Cardiac septum (tissue), 1 donor: ENCODE measurements around the gene OR2K2. TPM values are rescaled to one million over a fixed set of nuclear protein-coding genes. Genes with fewer than 3 reads are reported as not detected.
"Not testable (repeated sequence)": the region's sequence is repeated elsewhere in the genome, so short reads cannot be mapped to it uniquely, and the experiment has no call there.

Experiments
- DNase-seq: peaks from one replicate; pipeline ENCODE4 v3.0.0-alpha.2; 2020; ENCODE audit warnings: low spot score
- intact Hi-C: fragments of 100-400 bp; cut with DNase I; formaldehyde crosslinking; loops from one replicate; pipeline ENCODE4 v1.14.0; 2022
- long read RNA-seq: library from polyadenylated mRNA; unstranded; transcript quantifications from one replicate; pipeline ENCODE4 v2.0.0, GENCODE V29; 2021
- total RNA-seq: library from RNA; stranded (reverse); fragmentation: NEBNext Ultra II Directional; extraction: Animal tissue kit (Norgen Biotek cat#: 25700); gene quantifications from one replicate; pipeline ENCODE4 v1.2.1, GENCODE V29; 2021
- donor health status: DM: no; HTN: no; CAD: no.

OR2K2 gene
- total RNA-seq = not detected
- long read RNA-seq = 0 reads

GRCh38 chr9:111330124-111330523, at the start of gene OR2K2:
OR2K2 (minus strand) TSS chr9:111330224; CDS start chr9:111328433, 1,791 bp downstream.
- intact Hi-C loops = loop anchor here (10.0 kb wide), 1 partner anchor 55 kb away; no protein-coding TSS in a partner anchor
- DNase-seq = no peak

GRCh38 chr9:111375817-111376564, 46.0 kb upstream of the OR2K2 start:
- no peak for DNase-seq
- intact Hi-C loops = no loop called here

- DNase-seq = no peak
- intact Hi-C loops = no loop called here
These were observed 45.0 kb upstream of the OR2K2 start for GRCh38 chr9:111375062-111375461.

- intact Hi-C loops = no loop called here
- DNase-seq = no peak
These were observed 42.3 kb upstream of the OR2K2 start for GRCh38 chr9:111372297-111372696.

- no peak for DNase-seq
- intact Hi-C loops = no loop called here
These were observed 37.0 kb upstream of the OR2K2 start for GRCh38 chr9:111366978-111367377.

- intact Hi-C loops = no loop called here
- no peak for DNase-seq
These were observed 32.5 kb upstream of the OR2K2 start for GRCh38 chr9:111362526-111362925.

GRCh38 chr9:111360881-111361280, 30.9 kb upstream of the OR2K2 start:
- intact Hi-C loops = no loop called here

GRCh38 chr9:111356481-111357244, 26.6 kb upstream of the OR2K2 start:
- intact Hi-C loops = no loop called here
- DNase-seq = no peak

More at GRCh38 chr9:111360881-111361280, 30.9 kb upstream of the OR2K2 start:
- no peak for DNase-seq

GRCh38 chr9:111352545-111352944, 22.5 kb upstream of the OR2K2 start:
- intact Hi-C loops = no loop called here
- no peak for DNase-seq

GRCh38 chr9:111350556-111350955, 20.5 kb upstream of the OR2K2 start:
- DNase-seq = no peak
- intact Hi-C loops = no loop called here

GRCh38 chr9:111349766-111350165, 19.7 kb upstream of the OR2K2 start:
- no peak for DNase-seq
- intact Hi-C loops = no loop called here

GRCh38 chr9:111348821-111349271, 18.8 kb upstream of the OR2K2 start:
- intact Hi-C loops = no loop called here
- no peak for DNase-seq

GRCh38 chr9:111334318-111334863, 4.4 kb upstream of the OR2K2 start:
- intact Hi-C loops = loop anchor here (10.0 kb wide), 1 partner anchor 60 kb away; no protein-coding TSS in a partner anchor
- DNase-seq = not testable (repeated sequence)

GRCh38 chr9:111320631-111321030, 9.4 kb downstream of the OR2K2 start:
- intact Hi-C loops = no loop called here
- no peak for DNase-seq

- no peak for DNase-seq
- intact Hi-C loops = no loop called here
These were observed 13.2 kb downstream of the OR2K2 start for GRCh38 chr9:111316796-111317195.

GRCh38 chr9:111305914-111306313, 24.1 kb downstream of the OR2K2 start:
- intact Hi-C loops = no loop called here
- DNase-seq = no peak

GRCh38 chr9:111304000-111304399, 26.0 kb downstream of the OR2K2 start:
- DNase-seq, intact Hi-C loops: not testable (repeated sequence)

- intact Hi-C loops = no loop called here
These were observed 28.8 kb downstream of the OR2K2 start for GRCh38 chr9:111301195-111301594.

GRCh38 chr9:111300140-111300735, 29.8 kb downstream of the OR2K2 start:
- intact Hi-C loops = no loop called here
- no peak for DNase-seq

More at GRCh38 chr9:111301195-111301594, 28.8 kb downstream of the OR2K2 start:
- no peak for DNase-seq

- intact Hi-C loops = loop anchor here (5.0 to 10.0 kb wide), 2 partner anchors 525 to 662 kb away; no protein-coding TSS in a partner anchor
- DNase-seq = not testable (repeated sequence)
These were observed 30.4 kb downstream of the OR2K2 start for GRCh38 chr9:111299599-111299966.
